GM23338 (cell line): ENCODE measurements around the gene HIVEP1. TPM values are rescaled to one million over a fixed set of nuclear protein-coding genes. Genes with fewer than 3 reads are reported as not detected.

Experiments used
- ATAC-seq: fragments of 200-7000 bp; cut with Tn5 transposase; 3 replicates; pipeline ENCODE4 v1.9.1; 2020
- DNase-seq: peaks from one replicate; pipeline ENCODE4 v3.0.0-alpha.2; 2015; ENCODE audit warnings: low spot score
- H2AFZ ChIP-seq: fragments of 200-600 bp; sonication (generic); 2 replicates; pipeline ENCODE4 v1.8.0; 2016; ENCODE audit warnings: antibody characterized with exemption, mild to moderate bottlenecking, moderate library complexity
- H3F3A ChIP-seq: fragments of 200-600 bp; sonication (generic); replicated peaks from 2 replicates; pipeline ENCODE4 v1.8.0; 2017; ENCODE audit warnings: antibody characterized with exemption, mixed run types, low read depth
- H3K27ac ChIP-seq: fragments of 200-600 bp; sonication (generic); 2 replicates; pipeline ENCODE4 v1.6.1; 2016; ENCODE audit warnings: low read depth
- H3K27me3 ChIP-seq: fragments of 200-600 bp; sonication (generic); 2 replicates; pipeline ENCODE4 v1.8.0; 2016; ENCODE audit warnings: mild to moderate bottlenecking, mixed run types, moderate library complexity; ENCODE audit not compliant: insufficient read depth
- H3K36me3 ChIP-seq: fragments of 200-600 bp; sonication (generic); 2 replicates; pipeline ENCODE4 v1.8.0; 2016; ENCODE audit warnings: mild to moderate bottlenecking; ENCODE audit not compliant: insufficient read depth
- H3K4me1 ChIP-seq: fragments of 200-600 bp; sonication (generic); 2 replicates; pipeline ENCODE4 v1.8.0; 2016; ENCODE audit warnings: mild to moderate bottlenecking, moderate library complexity; ENCODE audit not compliant: insufficient read depth
- H3K4me2 ChIP-seq: fragments of 200-600 bp; sonication (generic); 2 replicates; pipeline ENCODE4 v1.7.1; 2017; ENCODE audit warnings: mixed run types
- H3K4me3 ChIP-seq: fragments of 200-600 bp; sonication (generic); 2 replicates; pipeline ENCODE4 v1.6.1; 2016; ENCODE audit warnings: mixed run types
- H3K79me2 ChIP-seq: fragments of 200-600 bp; sonication (generic); replicated peaks from 2 replicates; pipeline ENCODE4 v1.8.0; 2017; ENCODE audit warnings: mild to moderate bottlenecking; ENCODE audit not compliant: insufficient read depth
- H3K9me2 ChIP-seq: fragments of 200-600 bp; sonication (generic); 2 replicates; pipeline ENCODE4 v1.8.0; 2017; ENCODE audit not compliant: insufficient read depth
- H4K20me1 ChIP-seq: fragments of 200-600 bp; sonication (generic); replicated peaks from 2 replicates; pipeline ENCODE4 v1.8.0; 2017; ENCODE audit warnings: mild to moderate bottlenecking; ENCODE audit not compliant: insufficient read depth
- H3K27ac Mint-ChIP-seq: 2 replicates; pipeline ENCODE4 v1.8.0; 2020; ENCODE audit warnings: inconsistent platforms, mild to moderate bottlenecking, moderate library complexity, mixed read lengths
- H3K27me3 Mint-ChIP-seq: 3 replicates; pipeline ENCODE4 v1.8.0; 2022; ENCODE audit warnings: low read depth, mild to moderate bottlenecking, moderate library complexity, mixed read lengths, inconsistent platforms; ENCODE audit not compliant: insufficient read depth, poor library complexity
- H3K36me3 Mint-ChIP-seq: 3 replicates; pipeline ENCODE4 v1.8.0; 2021; ENCODE audit warnings: low read depth, mild to moderate bottlenecking, inconsistent platforms, moderate library complexity, mixed read lengths
- H3K4me1 Mint-ChIP-seq: 3 replicates; pipeline ENCODE4 v1.8.0; 2020; ENCODE audit warnings: mild to moderate bottlenecking, inconsistent platforms, mixed read lengths
- H3K4me3 Mint-ChIP-seq: 3 replicates; pipeline ENCODE4 v1.8.0; 2021; ENCODE audit warnings: moderate library complexity, mild to moderate bottlenecking, inconsistent platforms, mixed read lengths
- H3K9me3 Mint-ChIP-seq: 3 replicates; pipeline ENCODE4 v1.8.0; 2020; ENCODE audit warnings: moderate library complexity, mild to moderate bottlenecking, inconsistent platforms, mixed read lengths
- CREB1 ChIP-seq: fragments of 250-450 bp; sonication (Bioruptor Pico); IDR thresholded peaks from 2 replicates; pipeline ENCODE4 v1.5.0; 2020; ENCODE audit warnings: low read depth, mild to moderate bottlenecking, moderate library complexity
- ETS1 ChIP-seq: IDR thresholded peaks from 2 replicates; pipeline ENCODE4 v1.6.1; 2016; ENCODE audit warnings: antibody characterized with exemption
- EZH2 ChIP-seq: fragments of 200-600 bp; sonication (generic); IDR thresholded peaks from one replicate; pipeline ENCODE4 v1.8.0; 2017; ENCODE audit warnings: antibody characterized with exemption, mild to moderate bottlenecking, low read depth; ENCODE audit not compliant: unreplicated experiment
- EZH2phosphoT487 ChIP-seq: fragments of 200-600 bp; sonication (generic); IDR thresholded peaks from one replicate; pipeline ENCODE4 v1.8.1; 2018; ENCODE audit warnings: antibody characterized with exemption; ENCODE audit not compliant: unreplicated experiment
- JUNB ChIP-seq: IDR thresholded peaks from one replicate; pipeline ENCODE4 v1.6.1; 2016; ENCODE audit warnings: antibody characterized with exemption; ENCODE audit not compliant: unreplicated experiment
- NANOG ChIP-seq: IDR thresholded peaks from 2 replicates; pipeline ENCODE4 v1.6.1; 2016; ENCODE audit warnings: antibody characterized with exemption, borderline replicate concordance
- POLR2AphosphoS5 ChIP-seq: IDR thresholded peaks from 2 replicates; pipeline ENCODE4 v1.6.1; 2016; ENCODE audit warnings: antibody characterized with exemption, low read depth
- STAT1 ChIP-seq: IDR thresholded peaks from one replicate; pipeline ENCODE4 v1.6.1; 2016; ENCODE audit warnings: antibody characterized with exemption; ENCODE audit not compliant: unreplicated experiment
- ZNF114 ChIP-seq: fragments of 250-450 bp; sonication (Bioruptor Pico); IDR thresholded peaks from 2 replicates; pipeline ENCODE4 v1.5.0; 2020; ENCODE audit warnings: mild to moderate bottlenecking, moderate library complexity
- ZNF331 ChIP-seq: fragments of 250-450 bp; sonication (Bioruptor Pico); IDR thresholded peaks from 2 replicates; pipeline ENCODE4 v1.5.0; 2020; ENCODE audit warnings: low read depth, mild to moderate bottlenecking, moderate library complexity
- ZNF462 ChIP-seq: fragments of 250-450 bp; sonication (Bioruptor Pico); IDR thresholded peaks from 2 replicates; pipeline ENCODE4 v1.5.0; 2020; ENCODE audit warnings: mild to moderate bottlenecking, moderate library complexity
- polyA plus RNA-seq: library from polyadenylated mRNA; unstranded; fragments of >200 nt; fragmentation: Nextera tagmentation; extraction: Ambion mirVana; gene quantifications from 2 replicates; pipeline ENCODE4 v1.2.1, GENCODE V29; 2016
- total RNA-seq: library from RNA; depleted of rRNA; stranded (reverse); fragments of >200 nt; shearing (Covaris generic); gene quantifications from 2 replicates; pipeline ENCODE4 v1.2.3, GENCODE V29; 2014
- TF ChIP-seq, protein P1 (sequence below): IDR thresholded peaks from one replicate; pipeline ENCODE4 v1.6.1; 2018; ENCODE audit warnings: antibody characterized with exemption; ENCODE audit not compliant: unreplicated experiment
- TF ChIP-seq, protein P2 (sequence below), 2 experiments: fragments of 200-600 bp in 1 of 2; sonication (generic) in 1 of 2; conservative IDR thresholded peaks; 2 replicates each; pipeline versions ENCODE4 v1.5.1 to v1.6.1; 2016 to 2017; ENCODE audit warnings: antibody characterized with exemption in 2 of 2, low read depth in 2 of 2, mild to moderate bottlenecking in 2 of 2, moderate library complexity in 1 of 2

HIVEP1 gene
- total and polyA plus RNA-seq, 2 experiments from 2014 or later, result 10.1 to 21.7 TPM

DNA sequence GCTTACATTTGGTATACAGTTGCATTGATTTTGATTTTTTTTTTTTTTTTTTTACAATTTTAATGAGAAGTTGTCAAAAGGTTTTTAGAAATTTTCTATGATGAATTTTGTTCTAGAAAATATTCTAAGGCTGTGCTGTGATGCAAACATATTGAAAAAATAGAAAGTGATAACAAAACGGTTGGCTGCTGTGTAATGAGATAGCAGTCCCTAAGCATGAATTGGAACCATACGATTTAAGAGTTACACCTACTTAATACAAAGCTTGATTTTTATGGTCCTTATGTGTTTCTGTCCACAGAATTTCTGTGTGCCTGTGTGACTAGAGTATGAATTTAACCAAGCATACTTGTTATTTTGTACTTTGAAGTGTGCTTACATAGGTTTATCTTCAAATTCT, 12.1 kb downstream of the HIVEP1 start:
- Histone ChIP-seq H3K36me3 (no peaks in the 10 kb centered on the region), H3K27ac (no peak overlapping the region), H2AFZ (no peak overlapping the region), H3K4me1 (peaks cover 4% of the 10 kb centered on the region; the same call in 1 of the 2 replicates), H3K4me2 (no peak overlapping the region), H3F3A (no peaks in the 10 kb centered on the region), H3K4me3 (no peak overlapping the region), H3K9me2 (no peaks in the 10 kb centered on the region), H3K79me2 (peaks cover 100% of the 10 kb centered on the region), H3K27me3 (no peaks in the 10 kb centered on the region), H4K20me1 (no peaks in the 10 kb centered on the region; the same call in none of the 2 replicates)
- no peak for DNase-seq
- ATAC-seq, result no peak
- Mint-ChIP-seq H3K9me3 (no peaks in the 10 kb centered on the region), H3K4me3 (no peak overlapping the region), H3K4me1 (peaks cover 34% of the 10 kb centered on the region), H3K27me3 (peaks cover 3% of the 10 kb centered on the region), H3K27ac (no peak overlapping the region), H3K36me3 (peaks cover 60% of the 10 kb centered on the region)
- no peak for TF ChIP-seq EZH2
- no peak for TF ChIP-seq ZNF114
- no peak for TF ChIP-seq POLR2AphosphoS5
- TF ChIP-seq JUNB, result no peak
- no peak for TF ChIP-seq NANOG
- TF ChIP-seq ZNF462 (CRISPR knock-in tag), result no peak
- TF ChIP-seq ETS1, result no peak
- TF ChIP-seq EZH2phosphoT487, result no peak
- no peak for TF ChIP-seq CREB1
- no peak for TF ChIP-seq ZNF331 (CRISPR knock-in tag)
- TF ChIP-seq, protein P1, sequence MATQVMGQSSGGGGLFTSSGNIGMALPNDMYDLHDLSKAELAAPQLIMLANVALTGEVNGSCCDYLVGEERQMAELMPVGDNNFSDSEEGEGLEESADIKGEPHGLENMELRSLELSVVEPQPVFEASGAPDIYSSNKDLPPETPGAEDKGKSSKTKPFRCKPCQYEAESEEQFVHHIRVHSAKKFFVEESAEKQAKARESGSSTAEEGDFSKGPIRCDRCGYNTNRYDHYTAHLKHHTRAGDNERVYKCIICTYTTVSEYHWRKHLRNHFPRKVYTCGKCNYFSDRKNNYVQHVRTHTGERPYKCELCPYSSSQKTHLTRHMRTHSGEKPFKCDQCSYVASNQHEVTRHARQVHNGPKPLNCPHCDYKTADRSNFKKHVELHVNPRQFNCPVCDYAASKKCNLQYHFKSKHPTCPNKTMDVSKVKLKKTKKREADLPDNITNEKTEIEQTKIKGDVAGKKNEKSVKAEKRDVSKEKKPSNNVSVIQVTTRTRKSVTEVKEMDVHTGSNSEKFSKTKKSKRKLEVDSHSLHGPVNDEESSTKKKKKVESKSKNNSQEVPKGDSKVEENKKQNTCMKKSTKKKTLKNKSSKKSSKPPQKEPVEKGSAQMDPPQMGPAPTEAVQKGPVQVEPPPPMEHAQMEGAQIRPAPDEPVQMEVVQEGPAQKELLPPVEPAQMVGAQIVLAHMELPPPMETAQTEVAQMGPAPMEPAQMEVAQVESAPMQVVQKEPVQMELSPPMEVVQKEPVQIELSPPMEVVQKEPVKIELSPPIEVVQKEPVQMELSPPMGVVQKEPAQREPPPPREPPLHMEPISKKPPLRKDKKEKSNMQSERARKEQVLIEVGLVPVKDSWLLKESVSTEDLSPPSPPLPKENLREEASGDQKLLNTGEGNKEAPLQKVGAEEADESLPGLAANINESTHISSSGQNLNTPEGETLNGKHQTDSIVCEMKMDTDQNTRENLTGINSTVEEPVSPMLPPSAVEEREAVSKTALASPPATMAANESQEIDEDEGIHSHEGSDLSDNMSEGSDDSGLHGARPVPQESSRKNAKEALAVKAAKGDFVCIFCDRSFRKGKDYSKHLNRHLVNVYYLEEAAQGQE, result no peak
- no peak for TF ChIP-seq STAT1
- TF ChIP-seq, protein P2, sequence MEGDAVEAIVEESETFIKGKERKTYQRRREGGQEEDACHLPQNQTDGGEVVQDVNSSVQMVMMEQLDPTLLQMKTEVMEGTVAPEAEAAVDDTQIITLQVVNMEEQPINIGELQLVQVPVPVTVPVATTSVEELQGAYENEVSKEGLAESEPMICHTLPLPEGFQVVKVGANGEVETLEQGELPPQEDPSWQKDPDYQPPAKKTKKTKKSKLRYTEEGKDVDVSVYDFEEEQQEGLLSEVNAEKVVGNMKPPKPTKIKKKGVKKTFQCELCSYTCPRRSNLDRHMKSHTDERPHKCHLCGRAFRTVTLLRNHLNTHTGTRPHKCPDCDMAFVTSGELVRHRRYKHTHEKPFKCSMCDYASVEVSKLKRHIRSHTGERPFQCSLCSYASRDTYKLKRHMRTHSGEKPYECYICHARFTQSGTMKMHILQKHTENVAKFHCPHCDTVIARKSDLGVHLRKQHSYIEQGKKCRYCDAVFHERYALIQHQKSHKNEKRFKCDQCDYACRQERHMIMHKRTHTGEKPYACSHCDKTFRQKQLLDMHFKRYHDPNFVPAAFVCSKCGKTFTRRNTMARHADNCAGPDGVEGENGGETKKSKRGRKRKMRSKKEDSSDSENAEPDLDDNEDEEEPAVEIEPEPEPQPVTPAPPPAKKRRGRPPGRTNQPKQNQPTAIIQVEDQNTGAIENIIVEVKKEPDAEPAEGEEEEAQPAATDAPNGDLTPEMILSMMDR (conservative IDR thresholded peaks at IDR 0.05; ENCODE audit: low read depth in 2 of 2), result no peak
